ENCODE results near the gene SH3TC2.

DNA sequence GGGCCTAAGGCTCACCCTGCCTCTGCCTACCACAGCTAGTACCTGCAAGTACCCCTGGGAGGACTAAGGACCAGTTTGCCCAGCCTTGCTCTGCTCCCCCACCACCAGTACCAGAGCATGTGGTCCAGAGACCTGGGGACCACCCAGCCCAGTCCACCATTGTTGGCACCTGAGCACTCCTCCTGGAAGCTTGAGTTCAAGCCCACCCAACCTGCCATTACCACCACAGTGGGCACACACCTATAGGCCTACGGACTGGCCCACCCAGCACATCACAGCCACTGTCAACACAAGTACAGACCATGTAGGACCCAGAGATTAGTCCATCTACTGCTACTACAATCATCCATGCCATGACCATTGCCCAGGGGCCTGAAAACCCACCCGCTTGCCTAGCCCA lies 30.8 kb upstream of the SH3TC2 start:
- no peak for TF ChIP-seq ZNF394 (tag by site-specific recombination; IDR thresholded peaks at IDR 0.05; ENCODE audit: borderline replicate concordance)
- TF ChIP-seq ZNF623 (tag by site-specific recombination; IDR thresholded peaks at IDR 0.05), result no peak
- TF ChIP-seq, protein P1, sequence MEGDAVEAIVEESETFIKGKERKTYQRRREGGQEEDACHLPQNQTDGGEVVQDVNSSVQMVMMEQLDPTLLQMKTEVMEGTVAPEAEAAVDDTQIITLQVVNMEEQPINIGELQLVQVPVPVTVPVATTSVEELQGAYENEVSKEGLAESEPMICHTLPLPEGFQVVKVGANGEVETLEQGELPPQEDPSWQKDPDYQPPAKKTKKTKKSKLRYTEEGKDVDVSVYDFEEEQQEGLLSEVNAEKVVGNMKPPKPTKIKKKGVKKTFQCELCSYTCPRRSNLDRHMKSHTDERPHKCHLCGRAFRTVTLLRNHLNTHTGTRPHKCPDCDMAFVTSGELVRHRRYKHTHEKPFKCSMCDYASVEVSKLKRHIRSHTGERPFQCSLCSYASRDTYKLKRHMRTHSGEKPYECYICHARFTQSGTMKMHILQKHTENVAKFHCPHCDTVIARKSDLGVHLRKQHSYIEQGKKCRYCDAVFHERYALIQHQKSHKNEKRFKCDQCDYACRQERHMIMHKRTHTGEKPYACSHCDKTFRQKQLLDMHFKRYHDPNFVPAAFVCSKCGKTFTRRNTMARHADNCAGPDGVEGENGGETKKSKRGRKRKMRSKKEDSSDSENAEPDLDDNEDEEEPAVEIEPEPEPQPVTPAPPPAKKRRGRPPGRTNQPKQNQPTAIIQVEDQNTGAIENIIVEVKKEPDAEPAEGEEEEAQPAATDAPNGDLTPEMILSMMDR (tag by site-specific recombination; IDR thresholded peaks at IDR 0.05), result no peak
- TF ChIP-seq ZNF239 (tag by site-specific recombination; IDR thresholded peaks at IDR 0.05), result no peak

All from HEK293 (cell line).